Uterus (tissue), 4 donors: Measurements from ENCODE around the gene PSEN1. TPM values are rescaled to one million over a fixed set of nuclear protein-coding genes. Genes with fewer than 3 reads are reported as not detected.

Experiments
- DNase-seq, 2 donors: peaks; one replicate each; pipeline ENCODE4 v3.0.0-alpha.2; 2019 to 2020
- H3K27ac ChIP-seq, 2 donors: fragments of 200-600 bp; sonication (generic); 1 replicate in 1 of 2; 2 replicates in 1 of 2; pipeline ENCODE4 v1.5.1; 2016 to 2018
- H3K27me3 ChIP-seq, 2 donors: fragments of 200-600 bp; sonication (generic); one replicate each; pipeline ENCODE4 v1.5.1; 2018 to 2019; ENCODE audit warnings: control low read depth in 1 of 2
- H3K36me3 ChIP-seq, 2 donors: fragments of 200-600 bp; sonication (generic); one replicate each; pipeline ENCODE4 v1.5.1; 2019; ENCODE audit warnings: control low read depth in 1 of 2
- H3K4me1 ChIP-seq, 2 donors: fragments of 200-600 bp; sonication (generic); one replicate each; pipeline ENCODE4 v1.5.1; 2018 to 2019; ENCODE audit warnings: control low read depth in 1 of 2
- H3K4me3 ChIP-seq, 2 donors: fragments of 200-600 bp; sonication (generic); 1 replicate in 1 of 2; 2 replicates in 1 of 2; pipeline ENCODE4 v1.5.1; 2018 to 2019; ENCODE audit warnings: mild to moderate bottlenecking in 1 of 2
- H3K9me3 ChIP-seq, 2 donors: fragments of 200-600 bp; sonication (generic); one replicate each; pipeline ENCODE4 v1.5.1; 2019; ENCODE audit warnings: control low read depth in 1 of 2
- POLR2A ChIP-seq, 2 donors: fragments of 450-650 bp; IDR thresholded peaks; one replicate each; pipeline ENCODE4 v1.6.1; 2016; ENCODE audit warnings: antibody characterized with exemption in 2 of 2, mild to moderate bottlenecking in 1 of 2, moderate library complexity in 1 of 2
- intact Hi-C: fragments of 100-400 bp; cut with DNase I; formaldehyde crosslinking; loops from one replicate; pipeline ENCODE4 v1.15.1; 2023; ENCODE audit warnings: low total_unique reads
- total RNA-seq, 4 donors: library from RNA; depleted of rRNA in 3 of 4; stranded (reverse); fragments of >200 nt in 3 of 4; gene quantifications; one replicate each; pipeline versions ENCODE4 v1.1.0 to v1.2.4, GENCODE V29; 2014 to 2023
- TF ChIP-seq, protein P1 (sequence below), 4 experiments: fragments of 200-600 bp in 2 of 4; fragments of 450-650 bp in 2 of 4; sonication (generic) in 2 of 4; IDR thresholded peaks; one replicate each; pipeline ENCODE4 v1.5.1; 2016 to 2019; ENCODE audit warnings: antibody characterized with exemption in 4 of 4, mild to moderate bottlenecking in 2 of 4, moderate library complexity in 1 of 4
- donor health status: DM: yes; HTN: yes; CAD: no.

PSEN1 gene
- total RNA-seq, 4 donors from 2014 or later = 38.8 to 129 (median 67.8) TPM

- peak overlapping the region in 1 of 2 donors; percentile 1 for H3K27ac ChIP-seq
- H3K27me3 ChIP-seq = no peaks in the 10 kb centered on the region
- TF ChIP-seq, protein P1, sequence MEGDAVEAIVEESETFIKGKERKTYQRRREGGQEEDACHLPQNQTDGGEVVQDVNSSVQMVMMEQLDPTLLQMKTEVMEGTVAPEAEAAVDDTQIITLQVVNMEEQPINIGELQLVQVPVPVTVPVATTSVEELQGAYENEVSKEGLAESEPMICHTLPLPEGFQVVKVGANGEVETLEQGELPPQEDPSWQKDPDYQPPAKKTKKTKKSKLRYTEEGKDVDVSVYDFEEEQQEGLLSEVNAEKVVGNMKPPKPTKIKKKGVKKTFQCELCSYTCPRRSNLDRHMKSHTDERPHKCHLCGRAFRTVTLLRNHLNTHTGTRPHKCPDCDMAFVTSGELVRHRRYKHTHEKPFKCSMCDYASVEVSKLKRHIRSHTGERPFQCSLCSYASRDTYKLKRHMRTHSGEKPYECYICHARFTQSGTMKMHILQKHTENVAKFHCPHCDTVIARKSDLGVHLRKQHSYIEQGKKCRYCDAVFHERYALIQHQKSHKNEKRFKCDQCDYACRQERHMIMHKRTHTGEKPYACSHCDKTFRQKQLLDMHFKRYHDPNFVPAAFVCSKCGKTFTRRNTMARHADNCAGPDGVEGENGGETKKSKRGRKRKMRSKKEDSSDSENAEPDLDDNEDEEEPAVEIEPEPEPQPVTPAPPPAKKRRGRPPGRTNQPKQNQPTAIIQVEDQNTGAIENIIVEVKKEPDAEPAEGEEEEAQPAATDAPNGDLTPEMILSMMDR (IDR thresholded peaks at IDR 0.05) = no peak
- no peak for TF ChIP-seq POLR2A (IDR thresholded peaks at IDR 0.05)
- peaks cover 8 to 18% of the 10 kb centered on the region in 2 donors for H3K4me1 ChIP-seq
- no peaks in the 10 kb centered on the region for H3K36me3 ChIP-seq
- intact Hi-C loops = no loop called here
- H3K9me3 ChIP-seq = no peaks in the 10 kb centered on the region
- H3K4me3 ChIP-seq = no peak overlapping the region
- peak in 1 of 2 donors; percentile 42 for DNase-seq
These were observed 96.7 kb downstream of the PSEN1 start for GRCh38 chr14:73232984-73233383.

DNA sequence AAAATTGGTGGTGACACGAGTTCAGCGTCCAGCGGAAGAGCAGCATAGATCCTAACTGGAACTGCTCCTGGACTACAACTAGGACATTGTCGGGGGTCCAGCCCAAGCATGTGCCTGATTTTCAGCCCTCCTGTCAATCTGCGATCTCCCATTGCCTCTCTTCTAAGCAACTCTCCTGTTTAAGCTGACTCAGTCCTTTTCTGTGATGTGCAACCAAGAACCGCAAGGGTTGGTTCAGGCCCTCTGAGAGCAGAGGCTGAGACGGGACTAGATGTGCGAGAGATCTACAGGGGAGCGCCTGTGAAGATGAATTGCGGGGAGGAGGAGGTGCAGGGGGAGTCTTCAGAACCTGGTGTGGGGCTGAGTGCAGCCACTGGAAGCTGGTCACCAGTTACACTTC, 97.3 kb downstream of the PSEN1 start:
- TF ChIP-seq, protein P1 (IDR thresholded peaks at IDR 0.05) = no peak
- no peak for TF ChIP-seq POLR2A (IDR thresholded peaks at IDR 0.05)
- intact Hi-C loops = no loop called here
- DNase-seq = no peak
- no peaks in the 10 kb centered on the region for H3K27me3 ChIP-seq
- H3K36me3 ChIP-seq = no peaks in the 10 kb centered on the region
- H3K4me3 ChIP-seq = no peak overlapping the region
- H3K9me3 ChIP-seq = no peaks in the 10 kb centered on the region
- peaks cover 4 to 15% of the 10 kb centered on the region in 2 donors for H3K4me1 ChIP-seq
- no peak overlapping the region for H3K27ac ChIP-seq

DNA sequence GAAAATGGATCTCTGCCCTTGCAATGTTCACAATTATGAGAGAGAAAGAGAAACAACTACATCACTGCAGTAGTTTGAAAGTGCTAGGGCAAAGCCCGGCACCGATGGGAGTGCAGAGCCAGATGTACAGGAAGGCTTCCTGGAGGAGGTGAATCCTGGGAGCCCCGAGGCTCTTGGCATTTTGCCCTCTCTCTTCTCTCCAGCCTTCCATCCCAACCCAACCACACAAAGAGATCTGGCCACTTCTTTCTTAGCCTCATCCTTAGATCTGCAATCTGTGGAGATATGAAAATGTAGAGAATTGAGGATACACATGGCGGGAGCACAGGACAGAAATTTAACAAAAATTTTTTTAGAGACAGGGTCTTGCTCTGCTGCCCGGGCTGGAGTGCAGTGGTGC, 97.7 kb downstream of the PSEN1 start:
- H3K27ac ChIP-seq = no peak overlapping the region
- no peak for DNase-seq
- H3K4me1 ChIP-seq = peaks cover 0 to 11% of the 10 kb centered on the region in 2 donors
- intact Hi-C loops = no loop called here
- H3K4me3 ChIP-seq = no peak overlapping the region
- no peaks in the 10 kb centered on the region for H3K36me3 ChIP-seq
- no peaks in the 10 kb centered on the region for H3K27me3 ChIP-seq
- TF ChIP-seq, protein P1 (IDR thresholded peaks at IDR 0.05) = no peak
- TF ChIP-seq POLR2A (IDR thresholded peaks at IDR 0.05) = no peak
- no peaks in the 10 kb centered on the region for H3K9me3 ChIP-seq

- H3K36me3 ChIP-seq = no peaks in the 10 kb centered on the region
- peaks cover 0 to 9% of the 10 kb centered on the region in 2 donors for H3K4me1 ChIP-seq
- peak overlapping the region; percentile 19 to 39 for H3K27ac ChIP-seq
- intact Hi-C loops = no loop called here
- DNase-seq = no peak
- TF ChIP-seq, protein P1 (IDR thresholded peaks at IDR 0.05) = no peak
- TF ChIP-seq POLR2A (IDR thresholded peaks at IDR 0.05) = no peak
- no peaks in the 10 kb centered on the region for H3K27me3 ChIP-seq
- H3K4me3 ChIP-seq = no peak overlapping the region
- H3K9me3 ChIP-seq = no peaks in the 10 kb centered on the region
These were observed 98.5 kb downstream of the PSEN1 start for GRCh38 chr14:73234586-73235394.

GRCh38 chr14:73235531-73236155, 99.3 kb downstream of the PSEN1 start:
- peak overlapping the region; percentile 19 to 39 for H3K27ac ChIP-seq

More at GRCh38 chr14:73235531-73236155, 99.3 kb downstream of the PSEN1 start:
- DNase-seq = peak in 1 of 2 donors; percentile 54
- Histone ChIP-seq H3K4me3 (no peak overlapping the region), H3K36me3 (no peaks in the 10 kb centered on the region), H3K9me3 (no peaks in the 10 kb centered on the region), H3K4me1 (peaks cover 0 to 9% of the 10 kb centered on the region in 2 donors), H3K27me3 (no peaks in the 10 kb centered on the region)
- TF ChIP-seq, protein P1 (IDR thresholded peaks at IDR 0.05) = no peak
- TF ChIP-seq POLR2A (IDR thresholded peaks at IDR 0.05) = no peak
- intact Hi-C loops = no loop called here
